ENCODE results near the gene HCRTR1. TPM values are rescaled to one million over a fixed set of nuclear protein-coding genes. Genes with fewer than 3 reads are reported as not detected.

HCRTR1 gene
- total and polyA plus RNA-seq, 2 donors (not counting 3 experiments of a cell fraction or from before 2014, with no cell fraction given): 0.93 to 1.5 TPM

- Histone ChIP-seq H3K27ac (ENCODE audit: insufficient read depth, low read depth, low read length) (no peak overlapping the region), H3K36me3 (ENCODE audit: control insufficient read depth in 2 of 2, extremely low read depth in 1 of 2, insufficient read depth in 2 of 2, low read length in 2 of 2) (peaks cover 13 to 40% of the 10 kb centered on the region in 2 experiments), H3K27me3 (ENCODE audit: control insufficient read depth in 2 of 2, insufficient read depth in 2 of 2, low read length in 2 of 2) (no peaks in the 10 kb centered on the region), H3K4me1 (ENCODE audit: control insufficient read depth, extremely low read depth, insufficient read depth, low read length) (no peaks in the 10 kb centered on the region), H3K9ac (replicated peaks; ENCODE audit: extremely low read depth, insufficient read depth, low read length) (no peak overlapping the region), H3K9me1 (replicated peaks; ENCODE audit: control insufficient read depth, extremely low read depth, insufficient read depth, low read length) (no peaks in the 10 kb centered on the region), H3K79me2 (ENCODE audit: control insufficient read depth, insufficient read depth, low read length) (peaks cover 27% of the 10 kb centered on the region), H4K20me1 (replicated peaks; ENCODE audit: control insufficient read depth, extremely low read depth, insufficient read depth, low read length) (no peaks in the 10 kb centered on the region), H3K4me3 (replicated peaks in 1 of 3; ENCODE audit: insufficient read depth in 1 of 3, low read depth in 1 of 3, low read length in 3 of 3) (no peak overlapping the region), H2AFZ (ENCODE audit: low read depth, low read length) (no peak overlapping the region), H3K9me3 (replicated peaks; ENCODE audit: control insufficient read depth, insufficient read depth, low read length) (no peaks in the 10 kb centered on the region), H3K4me2 (ENCODE audit: insufficient read depth, low read length) (no peak overlapping the region)
- dilution Hi-C loops (cut with MboI; ENCODE audit: extremely low pct_ligation_motif_present, low sequenced_read_pairs): no loop called here
- POLR2A ChIA-PET: interaction anchor here (0.7 to 1.2 kb wide), 2 partner anchors 12 to 26 kb away, joined by 4 read pairs; partner anchors contain the start of gene PEF1
- FAIRE-seq (peak; percentile 66), DNase-seq (ENCODE audit: low read depth, low spot score) (no peak)
- TF ChIP-seq POLR2AphosphoS5 (IDR thresholded peaks at IDR 0.05; ENCODE audit: insufficient read depth, low read depth, low read length) (no peak), CTCF (IDR thresholded peaks at IDR 0.05; ENCODE audit: extremely low read depth in 1 of 2, insufficient read depth in 1 of 2, low read depth in 1 of 2, low read length in 2 of 2) (peak; percentile 53 to 61), MYC (IDR thresholded peaks at IDR 0.05; ENCODE audit: low read depth, low read length) (no peak)
- CTCF ChIA-PET: interaction anchor here (0.8 to 2.4 kb wide), 9 partner anchors 11 to 84 kb away, joined by 3 to 13 read pairs (median 4); partner anchors contain the start of gene PEF1
- intact Hi-C loops (cut with micrococcal nuclease): no loop called here
- no TSS peak for BruUV-seq (replicated peaks)
Observed at GRCh38 chr1:31633117-31633516, 15.6 kb downstream of the HCRTR1 start.

- intact Hi-C loops (cut with micrococcal nuclease): no loop called here
- H4K20me1 ChIP-seq (replicated peaks; ENCODE audit: control insufficient read depth, extremely low read depth, insufficient read depth, low read length): no peaks in the 10 kb centered on the region
- no peak for FAIRE-seq
- no peak overlapping the region for H3K4me3 ChIP-seq (replicated peaks in 1 of 3; ENCODE audit: insufficient read depth in 1 of 3, low read depth in 1 of 3, low read length in 3 of 3)
- no peak overlapping the region for H3K27ac ChIP-seq (ENCODE audit: insufficient read depth, low read depth, low read length)
- dilution Hi-C loops (cut with MboI; ENCODE audit: extremely low pct_ligation_motif_present, low sequenced_read_pairs): no loop called here
- H3K79me2 ChIP-seq (ENCODE audit: control insufficient read depth, insufficient read depth, low read length): peaks cover 66% of the 10 kb centered on the region
- BruUV-seq (replicated peaks): no TSS peak
- CTCF ChIA-PET: interaction anchor here (1.2 to 1.5 kb wide), 3 partner anchors 14 to 125 kb away, joined by 3 to 4 read pairs (median 3); no protein-coding TSS in a partner anchor
- peaks cover 8% of the 10 kb centered on the region for H3K4me1 ChIP-seq (ENCODE audit: control insufficient read depth, extremely low read depth, insufficient read depth, low read length)
- no peaks in the 10 kb centered on the region for H3K27me3 ChIP-seq (ENCODE audit: control insufficient read depth in 2 of 2, insufficient read depth in 2 of 2, low read length in 2 of 2)
- no peak overlapping the region for H3K4me2 ChIP-seq (ENCODE audit: insufficient read depth, low read length)
- peaks cover 0 to 6% of the 10 kb centered on the region in 2 experiments for H3K36me3 ChIP-seq (ENCODE audit: control insufficient read depth in 2 of 2, extremely low read depth in 1 of 2, insufficient read depth in 2 of 2, low read length in 2 of 2)
- H3K9me1 ChIP-seq (replicated peaks; ENCODE audit: control insufficient read depth, extremely low read depth, insufficient read depth, low read length): no peaks in the 10 kb centered on the region
- POLR2A ChIA-PET: no interaction called here
- H3K9me3 ChIP-seq (replicated peaks; ENCODE audit: control insufficient read depth, insufficient read depth, low read length): no peaks in the 10 kb centered on the region
- TF ChIP-seq JUN (IDR thresholded peaks at IDR 0.05; ENCODE audit: borderline replicate concordance, insufficient read depth, insufficient read length, low read depth) (no peak), POLR2AphosphoS5 (IDR thresholded peaks at IDR 0.05; ENCODE audit: insufficient read depth, low read depth, low read length) (no peak), MAX (IDR thresholded peaks at IDR 0.05; ENCODE audit: insufficient read depth, insufficient read length) (no peak), CTCF (IDR thresholded peaks at IDR 0.05; ENCODE audit: extremely low read depth in 1 of 2, insufficient read depth in 1 of 2, low read depth in 1 of 2, low read length in 2 of 2) (no peak), MYC (IDR thresholded peaks at IDR 0.05; ENCODE audit: low read depth, low read length) (no peak), POLR2A (IDR thresholded peaks at IDR 0.05; ENCODE audit: low read depth, low read length) (no peak), FOS (IDR thresholded peaks at IDR 0.05; ENCODE audit: borderline replicate concordance, insufficient read depth, low read length) (no peak), GATA2 (IDR thresholded peaks at IDR 0.05; ENCODE audit: insufficient read depth, insufficient read length, low read depth, low read length) (no peak), EZH2 (IDR thresholded peaks at IDR 0.05; ENCODE audit: borderline replicate concordance, low read depth, low read length, severe bottlenecking) (no peak)
- no peak overlapping the region for H3K9ac ChIP-seq (replicated peaks; ENCODE audit: extremely low read depth, insufficient read depth, low read length)
- no peak for DNase-seq (ENCODE audit: low read depth, low spot score)
- no peak overlapping the region for H2AFZ ChIP-seq (ENCODE audit: low read depth, low read length)
Observed at GRCh38 chr1:31637915-31638673, 20.6 kb downstream of the HCRTR1 start.

Measured in endothelial cell of umbilical vein (primary cell).